HCT116 (cell line): ENCODE results near the gene OR6B2. TPM values are rescaled to one million over a fixed set of nuclear protein-coding genes. Genes with fewer than 3 reads are reported as not detected.

Experiments
- ATAC-seq: fragments of 200-7000 bp; cut with Tn5 transposase; 2 replicates; pipeline ENCODE4 v1.9.1; 2020; ENCODE audit warnings: mild to moderate bottlenecking, moderate library complexity
- BruUV-seq: library from RNA; stranded (reverse); fragments of 400-500 nt; replicated peaks from 2 replicates; lab custom pipeline; 2021; lab: Mats Ljungman, UMichigan
- CTCF ChIA-PET: fragments of 300-600 bp; sonication (Branson Sonifier 250); formaldehyde crosslinking; loops from one replicate; lab custom pipeline; 2021; ENCODE audit warnings: antibody characterized with exemption; lab: Charles Lee
- POLR2A ChIA-PET: fragments of 300-600, 350-600 bp; sonication (Branson Sonifier 250); formaldehyde crosslinking; loops from one replicate; lab custom pipeline; 2021; ENCODE audit warnings: antibody characterized with exemption; lab: Charles Lee
- RAD21 ChIA-PET, 2 experiments: fragments of 300-600 bp; sonication (Branson Sonifier 250); formaldehyde crosslinking; loops; one replicate each; lab custom pipeline; 2023; ENCODE audit warnings: low total read pairs in 2 of 2; ENCODE audit not compliant: uncharacterized antibody in 2 of 2, unreplicated experiment in 2 of 2, low non-redundant PET in 1 of 2; lab: Charles Lee
- DNase-seq: peaks from one replicate; pipeline ENCODE4 v3.0.0-alpha.2; 2010; ENCODE audit warnings: low read depth, low spot score
- H2AFZ ChIP-seq: fragments of 200-600 bp; shearing (Covaris generic), sonication (generic); 2 replicates; pipeline ENCODE4 v1.6.1; 2017; ENCODE audit warnings: low read depth, mixed run types, mixed read lengths, antibody characterized with exemption, low read length; ENCODE audit not compliant: poor library complexity, severe bottlenecking
- H3K27ac ChIP-seq: 2 replicates; pipeline ENCODE4 v1.5.1; 2012; ENCODE audit warnings: low read depth, low read length
- H3K27me3 ChIP-seq: fragments of 200-600 bp; sonication (generic); 2 replicates; pipeline ENCODE4 v1.6.1; 2016; ENCODE audit warnings: mixed run types, low read length, mixed read lengths; ENCODE audit not compliant: insufficient read depth
- H3K36me3 ChIP-seq, 2 experiments: fragments of 200-500 bp in 1 of 2; fragments of 200-600 bp in 1 of 2; sonication (Bioruptor generic) in 1 of 2; sonication (generic) in 1 of 2; 2 replicates each; pipeline versions ENCODE4 v1.5.1 to v1.6.1; 2014 to 2016; ENCODE audit warnings: low read length in 2 of 2, inconsistent platforms in 1 of 2, mixed read lengths in 1 of 2, mixed run types in 1 of 2; ENCODE audit not compliant: insufficient read depth in 2 of 2, control insufficient read depth in 1 of 2
- H3K4me1 ChIP-seq, 2 experiments: fragments of 200-600 bp in 1 of 2; sonication (generic) in 1 of 2; 2 replicates each; pipeline versions ENCODE4 v1.5.1 to v1.6.1; 2012 to 2017; ENCODE audit warnings: low read length in 2 of 2, inconsistent platforms in 1 of 2, mild to moderate bottlenecking in 1 of 2, mixed read lengths in 1 of 2, mixed run types in 1 of 2, moderate library complexity in 1 of 2; ENCODE audit not compliant: insufficient read depth in 2 of 2, control insufficient read depth in 1 of 2
- H3K4me2 ChIP-seq: fragments of 200-600 bp; sonication (generic); 2 replicates; pipeline ENCODE4 v1.6.1; 2017; ENCODE audit warnings: mixed run types, low read length, mixed read lengths
- H3K4me3 ChIP-seq, 2 experiments: fragments of 200-600 bp in 1 of 2; sonication (generic) in 1 of 2; replicated peaks in 1 of 2; 2 replicates each; pipeline ENCODE4 v1.5.1; 2011 to 2016; ENCODE audit warnings: low read length in 2 of 2, control low read depth in 1 of 2, low read depth in 1 of 2, mild to moderate bottlenecking in 1 of 2, mixed read lengths in 1 of 2, mixed run types in 1 of 2
- H3K79me2 ChIP-seq: fragments of 200-600 bp; sonication (generic); 2 replicates; pipeline ENCODE4 v1.6.1; 2017; ENCODE audit warnings: mild to moderate bottlenecking, mixed run types, low read length, moderate library complexity, mixed read lengths; ENCODE audit not compliant: insufficient read depth
- H3K9ac ChIP-seq: fragments of 200-600 bp; sonication (generic); 2 replicates; pipeline ENCODE4 v1.6.1; 2016; ENCODE audit warnings: low read length, mixed read lengths
- H3K9me2 ChIP-seq: fragments of 200-600 bp; sonication (generic), shearing (Covaris generic); 2 replicates; pipeline ENCODE4 v1.6.1; 2017; ENCODE audit warnings: mixed run types, mild to moderate bottlenecking, moderate library complexity; ENCODE audit not compliant: insufficient read depth
- H3K9me3 ChIP-seq, 2 experiments: fragments of 200-500 bp in 1 of 2; fragments of 200-600 bp in 1 of 2; sonication (Bioruptor generic) in 1 of 2; sonication (generic) in 1 of 2; 2 replicates each; pipeline ENCODE4 v1.6.1; 2014 to 2017; ENCODE audit warnings: low read length in 2 of 2, mixed read lengths in 2 of 2, inconsistent platforms in 1 of 2, low read depth in 1 of 2, mild to moderate bottlenecking in 1 of 2, mixed run types in 1 of 2, moderate library complexity in 1 of 2; ENCODE audit not compliant: control insufficient read depth in 1 of 2, insufficient read depth in 1 of 2
- H4K20me1 ChIP-seq: fragments of 200-600 bp; sonication (generic), shearing (Covaris generic); 2 replicates; pipeline ENCODE4 v1.6.1; 2017; ENCODE audit warnings: mixed run types, mild to moderate bottlenecking, moderate library complexity; ENCODE audit not compliant: insufficient read depth
- ATF3 ChIP-seq: IDR thresholded peaks from 2 replicates; pipeline ENCODE4 v1.6.1; 2012
- CBX3 ChIP-seq: IDR thresholded peaks from 2 replicates; pipeline ENCODE4 v1.6.1; 2012; ENCODE audit warnings: low read depth
- CEBPB ChIP-seq: IDR thresholded peaks from 2 replicates; pipeline ENCODE4 v1.6.1; 2012; ENCODE audit warnings: low read depth
- EGR1 ChIP-seq: IDR thresholded peaks from 2 replicates; pipeline ENCODE4 v1.6.1; 2012; ENCODE audit warnings: low read depth
- ELF1 ChIP-seq: IDR thresholded peaks from 2 replicates; pipeline ENCODE4 v1.6.1; 2012; ENCODE audit warnings: low read depth, borderline replicate concordance
- EZH2 ChIP-seq: fragments of 200-600 bp; sonication (generic); IDR thresholded peaks from 2 replicates; pipeline ENCODE4 v1.6.1; 2017; ENCODE audit warnings: antibody characterized with exemption, mixed run types
- EZH2phosphoT487 ChIP-seq: fragments of 200-600 bp; IDR thresholded peaks from 2 replicates; pipeline ENCODE4 v1.6.1; 2018; ENCODE audit warnings: antibody characterized with exemption, borderline replicate concordance
- FOSL1 ChIP-seq: IDR thresholded peaks from 2 replicates; pipeline ENCODE4 v1.6.1; 2012; ENCODE audit warnings: low read depth
- POLR2A ChIP-seq: IDR thresholded peaks from 2 replicates; pipeline ENCODE4 v1.7.0; 2011; ENCODE audit warnings: borderline replicate concordance; ENCODE audit not compliant: insufficient read depth, insufficient read length; ENCODE audit errors: extremely low read depth
- POLR2AphosphoS5 ChIP-seq: IDR thresholded peaks from 2 replicates; pipeline ENCODE4 v1.6.1; 2011; ENCODE audit warnings: mild to moderate bottlenecking, low read depth, low read length, moderate library complexity
- RAD21 ChIP-seq: IDR thresholded peaks from 2 replicates; pipeline ENCODE4 v1.6.1; 2012; ENCODE audit warnings: low read depth, mild to moderate bottlenecking
- SIN3A ChIP-seq: IDR thresholded peaks from 2 replicates; pipeline ENCODE4 v1.6.1; 2012; ENCODE audit warnings: low read depth
- SP1 ChIP-seq: IDR thresholded peaks from 2 replicates; pipeline ENCODE4 v1.6.1; 2012; ENCODE audit warnings: low read depth
- SRF ChIP-seq: IDR thresholded peaks from 2 replicates; pipeline ENCODE4 v1.6.1; 2012; ENCODE audit warnings: low read depth
- YY1 ChIP-seq: IDR thresholded peaks from 2 replicates; pipeline ENCODE4 v1.6.1; 2011; ENCODE audit warnings: low read length, low read depth, moderate library complexity, mild to moderate bottlenecking; ENCODE audit not compliant: insufficient replicate concordance; ENCODE audit errors: extremely low read depth
- ZFX ChIP-seq: fragments of 450-650 bp; IDR thresholded peaks from 2 replicates; pipeline ENCODE4 v1.6.1; 2017
- ZNF274 ChIP-seq: fragments of 200-500 bp; sonication (Bioruptor generic); IDR thresholded peaks from 2 replicates; pipeline ENCODE4 v1.6.1; 2014; ENCODE audit warnings: mild to moderate bottlenecking, low read depth, low read length, inconsistent platforms
- intact Hi-C: fragments of 100-400 bp; cut with micrococcal nuclease; formaldehyde crosslinking; loops from 2 replicates; pipeline ENCODE4 v1.10.0; 2022
- total RNA-seq: library from RNA; stranded (reverse); gene quantifications from one replicate; pipeline ENCODE4 v1.2.1, GENCODE V29; 2021; ENCODE audit not compliant: unreplicated experiment
- TF ChIP-seq, protein P1 (sequence below): IDR thresholded peaks from 2 replicates; pipeline ENCODE4 v1.6.1; 2012; ENCODE audit warnings: low read depth
- TF ChIP-seq, protein P2 (sequence below): IDR thresholded peaks from 2 replicates; pipeline ENCODE4 v1.6.1; 2011; ENCODE audit warnings: mild to moderate bottlenecking, low read length, moderate library complexity; ENCODE audit not compliant: insufficient replicate concordance; ENCODE audit errors: extremely low read depth
- TF ChIP-seq, protein P3 (sequence below): IDR thresholded peaks from 2 replicates; pipeline ENCODE4 v1.6.1; 2012

OR6B2 gene
- total RNA-seq, 1 experiment from 2014 or later, result not detected

DNA sequence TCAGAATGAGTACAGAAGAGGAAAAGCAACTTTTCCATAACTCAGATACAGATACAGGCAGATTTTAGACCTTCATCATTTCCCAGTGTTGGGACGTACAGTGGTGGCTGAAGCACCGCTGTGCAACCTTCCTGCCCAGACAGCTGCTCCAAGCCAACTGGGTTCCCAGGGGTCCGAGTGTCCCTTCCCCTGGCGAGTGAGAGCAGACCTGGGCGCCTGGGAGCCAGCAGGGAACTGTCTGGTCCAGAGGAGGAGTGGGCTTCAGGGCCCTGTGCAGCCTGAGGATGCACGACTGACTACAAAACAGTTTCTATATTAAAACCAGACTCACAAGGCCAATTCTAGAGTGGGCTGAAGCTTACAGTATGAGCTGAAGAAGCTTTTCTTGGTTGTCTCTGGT lies 11.1 kb upstream of the OR6B2 start:
- H3K27ac ChIP-seq, result no peak overlapping the region
- no TSS peak for BruUV-seq
- TF ChIP-seq, protein P1, sequence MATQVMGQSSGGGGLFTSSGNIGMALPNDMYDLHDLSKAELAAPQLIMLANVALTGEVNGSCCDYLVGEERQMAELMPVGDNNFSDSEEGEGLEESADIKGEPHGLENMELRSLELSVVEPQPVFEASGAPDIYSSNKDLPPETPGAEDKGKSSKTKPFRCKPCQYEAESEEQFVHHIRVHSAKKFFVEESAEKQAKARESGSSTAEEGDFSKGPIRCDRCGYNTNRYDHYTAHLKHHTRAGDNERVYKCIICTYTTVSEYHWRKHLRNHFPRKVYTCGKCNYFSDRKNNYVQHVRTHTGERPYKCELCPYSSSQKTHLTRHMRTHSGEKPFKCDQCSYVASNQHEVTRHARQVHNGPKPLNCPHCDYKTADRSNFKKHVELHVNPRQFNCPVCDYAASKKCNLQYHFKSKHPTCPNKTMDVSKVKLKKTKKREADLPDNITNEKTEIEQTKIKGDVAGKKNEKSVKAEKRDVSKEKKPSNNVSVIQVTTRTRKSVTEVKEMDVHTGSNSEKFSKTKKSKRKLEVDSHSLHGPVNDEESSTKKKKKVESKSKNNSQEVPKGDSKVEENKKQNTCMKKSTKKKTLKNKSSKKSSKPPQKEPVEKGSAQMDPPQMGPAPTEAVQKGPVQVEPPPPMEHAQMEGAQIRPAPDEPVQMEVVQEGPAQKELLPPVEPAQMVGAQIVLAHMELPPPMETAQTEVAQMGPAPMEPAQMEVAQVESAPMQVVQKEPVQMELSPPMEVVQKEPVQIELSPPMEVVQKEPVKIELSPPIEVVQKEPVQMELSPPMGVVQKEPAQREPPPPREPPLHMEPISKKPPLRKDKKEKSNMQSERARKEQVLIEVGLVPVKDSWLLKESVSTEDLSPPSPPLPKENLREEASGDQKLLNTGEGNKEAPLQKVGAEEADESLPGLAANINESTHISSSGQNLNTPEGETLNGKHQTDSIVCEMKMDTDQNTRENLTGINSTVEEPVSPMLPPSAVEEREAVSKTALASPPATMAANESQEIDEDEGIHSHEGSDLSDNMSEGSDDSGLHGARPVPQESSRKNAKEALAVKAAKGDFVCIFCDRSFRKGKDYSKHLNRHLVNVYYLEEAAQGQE, result no peak
- TF ChIP-seq EZH2phosphoT487 (no peak), ATF3 (no peak), SIN3A (no peak), ZNF274 (no peak), EZH2 (no peak), SRF (no peak), ELF1 (no peak), CEBPB (no peak), EGR1 (no peak), FOSL1 (no peak), CBX3 (no peak), POLR2A (no peak), YY1 (no peak), SP1 (no peak), ZFX (no peak), RAD21 (no peak), POLR2AphosphoS5 (no peak)
- TF ChIP-seq, protein P2, sequence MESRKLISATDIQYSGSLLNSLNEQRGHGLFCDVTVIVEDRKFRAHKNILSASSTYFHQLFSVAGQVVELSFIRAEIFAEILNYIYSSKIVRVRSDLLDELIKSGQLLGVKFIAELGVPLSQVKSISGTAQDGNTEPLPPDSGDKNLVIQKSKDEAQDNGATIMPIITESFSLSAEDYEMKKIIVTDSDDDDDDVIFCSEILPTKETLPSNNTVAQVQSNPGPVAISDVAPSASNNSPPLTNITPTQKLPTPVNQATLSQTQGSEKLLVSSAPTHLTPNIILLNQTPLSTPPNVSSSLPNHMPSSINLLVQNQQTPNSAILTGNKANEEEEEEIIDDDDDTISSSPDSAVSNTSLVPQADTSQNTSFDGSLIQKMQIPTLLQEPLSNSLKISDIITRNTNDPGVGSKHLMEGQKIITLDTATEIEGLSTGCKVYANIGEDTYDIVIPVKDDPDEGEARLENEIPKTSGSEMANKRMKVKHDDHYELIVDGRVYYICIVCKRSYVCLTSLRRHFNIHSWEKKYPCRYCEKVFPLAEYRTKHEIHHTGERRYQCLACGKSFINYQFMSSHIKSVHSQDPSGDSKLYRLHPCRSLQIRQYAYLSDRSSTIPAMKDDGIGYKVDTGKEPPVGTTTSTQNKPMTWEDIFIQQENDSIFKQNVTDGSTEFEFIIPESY, result no peak
- TF ChIP-seq, protein P3, sequence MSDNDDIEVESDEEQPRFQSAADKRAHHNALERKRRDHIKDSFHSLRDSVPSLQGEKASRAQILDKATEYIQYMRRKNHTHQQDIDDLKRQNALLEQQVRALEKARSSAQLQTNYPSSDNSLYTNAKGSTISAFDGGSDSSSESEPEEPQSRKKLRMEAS, result no peak
- no peaks in the 10 kb centered on the region for H3K79me2 ChIP-seq
- no peaks in the 10 kb centered on the region for H4K20me1 ChIP-seq
- ChIA-PET POLR2A (no interaction called here), RAD21 (no interaction called here), CTCF (no interaction called here)
- H3K27me3 ChIP-seq, result peaks cover 53% of the 10 kb centered on the region
- no peaks in the 10 kb centered on the region for H3K9me3 ChIP-seq
- H3K4me1 ChIP-seq, result no peaks in the 10 kb centered on the region
- H3K36me3 ChIP-seq, result no peaks in the 10 kb centered on the region
- no peak overlapping the region for H3K4me3 ChIP-seq
- intact Hi-C loops, result no loop called here
- no peak overlapping the region for H2AFZ ChIP-seq
- H3K9me2 ChIP-seq, result no peaks in the 10 kb centered on the region
- ATAC-seq (no peak), DNase-seq (no peak)
- no peak overlapping the region for H3K9ac ChIP-seq
- no peak overlapping the region for H3K4me2 ChIP-seq
